Measurements from ENCODE around the gene B3GALNT2. TPM values are rescaled to one million over a fixed set of nuclear protein-coding genes. Genes with fewer than 3 reads are reported as not detected.

Gene B3GALNT2
- total and polyA plus RNA-seq, 2 of the 4 experiments (the other 2 are of a cell fraction), result 11.0 to 32.8 TPM

DNA sequence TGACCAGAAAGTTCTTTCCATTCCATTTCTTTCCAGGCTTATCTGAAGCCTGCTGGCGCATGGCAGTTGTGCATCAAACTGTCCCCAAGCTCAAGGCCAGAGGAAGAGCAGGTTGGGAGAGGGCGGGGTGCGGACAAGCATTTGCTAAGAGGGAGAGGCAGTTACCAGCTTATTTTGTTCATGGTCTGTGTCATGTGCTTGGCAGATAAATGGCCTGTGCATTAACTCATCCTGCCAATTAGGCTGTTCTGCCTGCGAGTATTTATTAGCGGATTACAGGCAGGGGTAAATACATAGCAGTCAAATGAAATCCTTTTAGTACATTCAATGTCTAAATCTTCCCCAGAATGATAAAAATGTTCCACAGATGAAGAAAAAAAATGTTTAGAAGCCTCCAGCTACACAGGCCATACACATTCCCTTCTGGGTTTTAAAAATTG is 48.9 kb upstream of the B3GALNT2 start:
- Histone ChIP-seq H3K79me1 (ENCODE audit: low read depth in 1 of 2, low read length in 2 of 2) (no peaks in the 10 kb centered on the region), H4K20me1 (ENCODE audit: insufficient read depth, low read length) (no peaks in the 10 kb centered on the region), H2BK15ac (ENCODE audit: low read depth, low read length) (no peak overlapping the region), H4K91ac (ENCODE audit: insufficient read depth, low read depth, low read length) (no peak overlapping the region), H3K4me2 (ENCODE audit: low read depth, low read length) (no peak overlapping the region), H3K18ac (ENCODE audit: low read depth, low read length) (no peak overlapping the region), H4K5ac (ENCODE audit: low read depth, low read length) (no peak overlapping the region), H3K27ac (ENCODE audit: insufficient read depth, low read length) (no peak overlapping the region), H3K27me3 (ENCODE audit: control insufficient read depth, insufficient read depth, low read length) (peaks cover 5% of the 10 kb centered on the region), H2AK5ac (ENCODE audit: low read depth, low read length) (no peak overlapping the region), H3K9ac (ENCODE audit: low read depth, low read length) (no peak overlapping the region), H3K4me3 (ENCODE audit: insufficient read depth, low read depth, low read length) (no peak overlapping the region), H3K9me1 (ENCODE audit: insufficient read depth, low read length) (no peaks in the 10 kb centered on the region), H2AK9ac (replicated peaks; ENCODE audit: low read depth, low read length, poor library complexity) (no peak overlapping the region), H2AFZ (replicated peaks; ENCODE audit: low read length, poor library complexity) (no peak overlapping the region), H3K14ac (replicated peaks; ENCODE audit: low read depth, low read length) (no peak overlapping the region), H2BK20ac (ENCODE audit: low read depth, low read length) (no peak overlapping the region), H4K8ac (ENCODE audit: low read depth in 2 of 2, low read length in 2 of 2) (no peak overlapping the region), H3K9me3 (ENCODE audit: control insufficient read depth, insufficient read depth, low read length) (no peaks in the 10 kb centered on the region), H3K23ac (ENCODE audit: low read depth, low read length) (no peak overlapping the region), H3K4ac (ENCODE audit: low read depth, low read length) (no peak overlapping the region), H2BK5ac (ENCODE audit: low read depth, low read length, poor library complexity, severe bottlenecking) (no peak overlapping the region), H2BK120ac (ENCODE audit: low read depth, low read length) (no peak overlapping the region), H3K36me3 (ENCODE audit: control insufficient read depth, insufficient read depth, low read length) (no peaks in the 10 kb centered on the region), H3K56ac (ENCODE audit: extremely low read depth, insufficient read depth, low read length) (no peak overlapping the region), H3K4me1 (ENCODE audit: control insufficient read depth, insufficient read depth, low read length) (no peaks in the 10 kb centered on the region)
- ATAC-seq (ENCODE audit: low read depth), result no peak
- in situ Hi-C loops (cut with MboI; ENCODE audit: low sequenced_read_pairs) (no loop called here), intact Hi-C loops (cut with micrococcal nuclease) (no loop called here), dilution Hi-C loops (cut with HindIII; ENCODE audit: low sequenced_read_pairs, unreplicated experiment) (no loop called here)
- TF ChIP-seq POLR2A (IDR thresholded peaks at IDR 0.05; ENCODE audit: low read depth, low read length), result no peak
- no peak for TF ChIP-seq FOS (IDR thresholded peaks at IDR 0.05; ENCODE audit: low read depth, low read length)
- no peak for TF ChIP-seq NFE2L2 (IDR thresholded peaks at IDR 0.05; ENCODE audit: low read depth, low read length)
- TF ChIP-seq, protein P1, sequence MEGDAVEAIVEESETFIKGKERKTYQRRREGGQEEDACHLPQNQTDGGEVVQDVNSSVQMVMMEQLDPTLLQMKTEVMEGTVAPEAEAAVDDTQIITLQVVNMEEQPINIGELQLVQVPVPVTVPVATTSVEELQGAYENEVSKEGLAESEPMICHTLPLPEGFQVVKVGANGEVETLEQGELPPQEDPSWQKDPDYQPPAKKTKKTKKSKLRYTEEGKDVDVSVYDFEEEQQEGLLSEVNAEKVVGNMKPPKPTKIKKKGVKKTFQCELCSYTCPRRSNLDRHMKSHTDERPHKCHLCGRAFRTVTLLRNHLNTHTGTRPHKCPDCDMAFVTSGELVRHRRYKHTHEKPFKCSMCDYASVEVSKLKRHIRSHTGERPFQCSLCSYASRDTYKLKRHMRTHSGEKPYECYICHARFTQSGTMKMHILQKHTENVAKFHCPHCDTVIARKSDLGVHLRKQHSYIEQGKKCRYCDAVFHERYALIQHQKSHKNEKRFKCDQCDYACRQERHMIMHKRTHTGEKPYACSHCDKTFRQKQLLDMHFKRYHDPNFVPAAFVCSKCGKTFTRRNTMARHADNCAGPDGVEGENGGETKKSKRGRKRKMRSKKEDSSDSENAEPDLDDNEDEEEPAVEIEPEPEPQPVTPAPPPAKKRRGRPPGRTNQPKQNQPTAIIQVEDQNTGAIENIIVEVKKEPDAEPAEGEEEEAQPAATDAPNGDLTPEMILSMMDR (conservative IDR thresholded peaks at IDR 0.05; ENCODE audit: low read depth, low read length), result no peak
- TF ChIP-seq SMC3 (IDR thresholded peaks at IDR 0.05; ENCODE audit: low read depth, low read length), result no peak
- TF ChIP-seq MXI1 (IDR thresholded peaks at IDR 0.05; ENCODE audit: borderline replicate concordance, low read depth, low read length), result no peak
- no peak for TF ChIP-seq MAZ (IDR thresholded peaks at IDR 0.05; ENCODE audit: borderline replicate concordance, low read depth, low read length)
- ChIA-PET POLR2A (ENCODE audit: unreplicated experiment) (no interaction called here), CTCF (no interaction called here)
- no CpG with 5 or more reads among the region's 5 CpGs for WGBS, 2 experiments (ENCODE audit: extremely low coverage in 2 of 2, insufficient read length in 1 of 2)
- no TSS peak for BruUV-seq (replicated peaks)
- no peak for DNase-seq

All from IMR-90 (cell line).